NCI-H128 (cell line): ENCODE measurements around the gene NDUFS8.
A peak's percentile ranks its signal among the peaks of the same experiment; 100 is the strongest.
"Not testable (repeated sequence)": the region's sequence is repeated elsewhere in the genome, so short reads cannot be mapped to it uniquely, and the experiment has no call there.

Source experiments
- DNase-seq: peaks from one replicate; lab custom pipeline; 2025; ENCODE audit not compliant: unreplicated experiment; lab: John Stamatoyannopoulos, UW

NDUFS8 gene

DNA sequence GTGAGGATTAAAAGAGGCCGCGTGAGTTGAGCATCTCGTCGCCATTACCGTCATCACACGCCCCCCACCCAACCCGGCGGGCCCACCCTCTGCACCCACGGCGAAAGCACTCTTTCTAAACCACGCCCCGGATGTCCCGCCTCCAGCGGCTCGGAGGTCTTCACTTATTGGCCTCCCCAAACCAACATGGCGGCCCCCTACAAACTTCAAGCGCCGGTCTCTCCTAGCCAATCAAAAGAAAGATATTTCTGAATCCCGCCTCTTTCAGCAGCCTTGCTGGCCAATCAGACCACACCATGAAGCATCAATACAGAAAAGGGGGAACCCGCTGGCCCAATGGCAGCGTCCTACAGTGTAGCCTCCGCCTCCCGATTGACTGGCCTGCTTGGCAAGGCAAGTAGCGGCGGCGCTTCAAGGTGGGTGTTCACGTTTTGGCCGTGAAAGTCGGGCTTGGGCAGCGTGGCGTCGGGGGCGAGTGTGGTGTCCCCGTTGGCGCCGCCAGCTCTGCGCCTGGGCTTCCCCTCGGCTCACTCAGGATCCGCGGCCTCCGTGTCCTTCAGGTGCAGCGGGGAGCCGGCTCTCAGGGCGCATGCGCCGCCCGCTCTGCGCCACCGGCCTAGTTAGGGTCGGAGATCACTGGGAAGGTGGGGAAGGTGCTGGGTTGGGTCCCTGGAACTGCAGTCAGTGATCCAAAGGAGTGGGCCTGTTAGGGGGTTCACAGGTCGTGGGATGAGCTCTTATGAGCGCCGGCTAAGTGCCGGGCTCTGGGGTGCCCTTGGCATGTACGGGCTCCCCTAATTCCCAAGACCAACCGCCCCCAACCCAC lies at the start of gene NDUFS8:
NDUFS8 (plus strand) TSS at position 364 of the 826 bp plus-strand sequence. CDS start 1,471 bp downstream, outside the sequence.
- peak; percentile 98 for DNase-seq

GRCh38 chr11:67981226-67981625 lies 49.3 kb upstream of the NDUFS8 start:
- DNase-seq: not testable (repeated sequence)

DNA sequence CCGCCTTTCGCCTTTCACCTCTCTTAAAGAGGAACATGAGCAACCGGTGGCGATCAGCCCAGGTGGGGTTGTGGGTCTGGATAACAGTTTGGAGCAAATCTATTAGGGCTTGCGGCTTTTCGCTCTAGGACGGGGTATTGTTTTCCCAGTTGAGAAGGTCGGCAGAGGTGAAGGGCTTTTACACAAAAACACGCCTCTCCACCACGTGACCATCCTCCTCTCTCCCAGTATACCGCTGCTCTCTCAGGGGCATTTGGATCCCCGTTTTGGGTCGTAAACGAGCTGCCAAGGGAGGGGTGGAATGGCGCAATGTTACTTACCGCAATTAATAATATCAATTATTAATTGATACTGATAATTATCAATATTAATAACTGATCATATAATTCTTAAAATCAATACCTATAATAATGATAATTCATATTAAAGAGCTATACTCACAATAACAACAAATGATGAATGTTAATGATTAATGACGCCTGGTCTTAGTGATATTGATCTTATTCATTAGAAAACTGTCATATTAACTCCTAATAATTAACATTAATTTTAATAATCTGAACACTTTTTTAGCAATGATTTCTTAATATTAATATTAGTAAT lies 48.1 kb upstream of the NDUFS8 start:
- not testable (repeated sequence) for DNase-seq

GRCh38 chr11:67983951-67984350 lies 46.5 kb upstream of the NDUFS8 start:
- DNase-seq: no peak

DNA sequence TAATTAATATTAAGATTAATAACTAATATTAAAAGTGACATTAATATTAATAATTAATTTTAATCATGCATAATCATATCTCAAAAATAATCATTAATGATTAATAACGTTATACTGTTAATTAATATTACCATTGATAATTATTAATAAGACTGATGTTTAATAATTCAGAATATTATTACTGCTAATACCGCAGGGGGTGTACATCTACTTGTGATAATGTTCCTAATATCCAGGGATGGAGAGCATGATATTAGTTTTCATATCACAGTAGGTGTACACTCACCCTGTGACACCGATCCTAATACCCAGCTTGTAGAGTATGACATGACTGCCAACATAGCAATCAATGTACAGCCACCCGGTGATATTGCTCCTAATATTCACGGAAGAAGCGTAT lies 45.2 kb upstream of the NDUFS8 start:
- not testable (repeated sequence) for DNase-seq

GRCh38 chr11:67990546-67991346 lies 39.7 kb upstream of the NDUFS8 start:
- not testable (repeated sequence) for DNase-seq

GRCh38 chr11:67991347-67992121 lies 38.9 kb upstream of the NDUFS8 start:
- not testable (repeated sequence) for DNase-seq

- peak; percentile 11 for DNase-seq
Measured at GRCh38 chr11:67993821-67994220, 36.7 kb upstream of the NDUFS8 start.

- DNase-seq: not testable (repeated sequence)
Measured at GRCh38 chr11:67994387-67994786, 36.1 kb upstream of the NDUFS8 start.

GRCh38 chr11:67995129-67995528 lies 35.4 kb upstream of the NDUFS8 start:
- DNase-seq: not testable (repeated sequence)

- DNase-seq: not testable (repeated sequence)
Measured at GRCh38 chr11:67995579-67995978, 34.9 kb upstream of the NDUFS8 start.

DNA sequence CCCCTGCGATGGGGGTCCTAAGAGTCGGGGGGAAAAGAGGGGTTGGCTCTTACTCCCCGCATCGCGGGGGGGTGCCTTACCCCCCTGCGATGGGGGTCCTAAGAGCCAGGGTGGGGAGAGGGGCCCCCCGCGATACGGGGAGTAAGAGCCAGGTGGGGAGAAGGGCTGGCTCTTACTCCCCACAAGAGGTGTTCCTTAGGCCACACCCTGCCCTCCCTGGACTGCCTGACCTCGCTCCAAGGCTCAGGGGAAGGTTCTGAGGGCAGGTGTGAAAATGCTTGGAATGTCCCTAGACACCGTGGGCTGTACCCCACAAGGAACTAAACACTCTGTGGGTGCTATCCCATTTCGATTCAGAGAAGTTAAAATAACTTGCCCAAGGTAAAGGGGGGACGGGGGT lies 34.4 kb upstream of the NDUFS8 start:
- no peak for DNase-seq

DNA sequence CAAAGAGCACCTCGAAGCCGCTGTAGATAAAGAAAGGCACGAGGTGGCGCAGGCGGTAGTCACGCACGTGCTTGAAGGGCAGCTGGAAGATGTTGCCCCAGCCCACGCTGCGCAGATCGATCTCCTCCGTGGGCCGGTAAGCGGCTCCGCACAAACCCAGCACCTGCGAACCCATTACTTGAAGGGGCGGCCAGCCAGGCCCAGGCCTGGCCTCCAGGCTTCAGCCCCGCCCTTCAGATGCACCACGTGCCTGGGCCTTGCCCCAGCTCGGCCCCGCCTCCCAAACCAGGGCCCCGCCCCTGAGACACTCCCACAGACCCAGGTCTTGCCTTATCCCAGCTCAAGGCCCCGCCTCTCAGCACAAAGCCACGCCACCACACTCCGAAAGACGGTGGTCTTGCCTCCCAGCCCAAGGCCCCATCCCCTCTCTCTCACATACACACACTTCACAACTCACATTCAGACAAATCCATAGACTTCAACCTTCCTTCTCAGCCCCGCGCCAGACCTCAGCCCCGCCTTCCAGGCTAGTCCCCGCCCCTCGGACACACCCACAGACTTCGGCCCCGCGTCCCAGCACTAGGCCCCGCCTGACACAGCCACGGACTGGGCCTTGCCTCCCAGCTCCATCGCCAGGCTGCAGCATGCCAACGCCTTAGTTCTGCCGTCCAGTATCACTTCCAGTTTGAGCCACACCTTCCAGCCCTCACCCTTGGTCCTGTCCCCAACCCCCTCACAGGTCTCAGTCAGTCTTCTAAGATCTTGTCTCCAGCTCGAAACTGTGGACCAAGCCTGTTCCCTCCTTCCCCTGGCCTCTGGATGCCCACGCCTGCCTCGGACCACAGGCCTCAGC lies 33.6 kb upstream of the NDUFS8 start:
- DNase-seq: no peak

DNA sequence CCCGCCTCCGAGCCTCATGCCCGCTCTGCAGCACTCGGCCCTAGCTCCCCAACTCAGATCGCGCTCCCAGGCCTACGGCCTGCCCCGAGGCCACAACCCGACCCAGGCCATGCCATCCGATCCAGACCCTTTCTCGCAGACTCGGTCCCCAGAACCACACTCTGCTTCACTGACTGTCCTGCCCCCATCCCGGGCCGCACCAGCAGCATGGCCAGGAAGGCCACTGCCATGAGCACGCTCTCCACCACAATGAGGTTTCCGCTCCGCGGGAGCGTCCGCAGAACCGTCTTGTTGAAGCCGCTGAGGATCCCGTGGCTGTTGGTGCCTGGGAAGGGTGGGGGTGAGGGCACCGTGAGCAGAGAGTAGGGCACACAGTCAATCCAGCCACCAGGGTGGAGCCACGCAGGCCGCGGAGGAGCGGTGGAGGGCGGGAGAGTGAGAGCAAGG lies 33.0 kb upstream of the NDUFS8 start:
- DNase-seq: no peak

- no peak for DNase-seq
Measured at GRCh38 chr11:67998150-67999045, 32.1 kb upstream of the NDUFS8 start.

DNA sequence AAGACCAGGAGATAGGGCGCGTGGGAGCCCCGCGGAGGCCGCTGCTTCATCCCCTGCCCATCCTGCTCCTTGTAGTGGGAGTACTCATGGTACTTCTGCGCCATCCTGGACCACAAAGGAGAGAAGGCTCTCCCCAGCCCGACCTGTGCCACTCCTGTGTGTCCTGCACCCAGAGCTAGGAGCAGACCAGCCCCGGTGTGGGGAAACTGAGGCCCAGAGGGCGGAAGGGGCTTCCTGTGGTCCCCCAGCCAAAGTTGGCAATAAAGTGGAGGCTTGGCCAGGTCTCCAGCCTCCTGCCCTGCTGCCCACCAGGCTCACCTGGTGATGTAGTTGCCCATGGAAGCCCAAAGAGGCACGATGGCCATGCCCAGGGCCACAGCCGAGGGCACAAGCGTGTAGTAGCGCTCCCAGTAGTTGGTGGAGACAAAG lies 31.3 kb upstream of the NDUFS8 start:
- no peak for DNase-seq

DNA sequence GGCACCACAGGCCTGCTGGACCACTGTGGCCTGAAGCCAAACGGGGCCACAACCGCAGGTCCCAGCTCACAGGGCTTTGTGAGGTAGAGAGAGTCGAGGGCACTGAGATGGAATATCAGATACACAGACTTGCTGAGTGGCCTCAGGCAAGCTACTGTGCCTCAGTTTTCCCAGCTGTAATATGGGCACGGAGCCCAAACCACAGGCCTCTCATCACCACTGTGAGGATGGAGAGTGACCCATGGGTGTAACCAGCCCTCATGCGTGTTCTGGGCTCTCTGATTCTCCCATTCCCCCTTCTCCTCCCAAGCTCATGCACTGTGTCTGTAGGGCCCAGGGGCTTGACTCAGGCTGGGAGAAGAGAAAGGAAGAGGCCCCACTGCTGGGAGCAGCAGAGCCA lies 30.8 kb upstream of the NDUFS8 start:
- no peak for DNase-seq

DNA sequence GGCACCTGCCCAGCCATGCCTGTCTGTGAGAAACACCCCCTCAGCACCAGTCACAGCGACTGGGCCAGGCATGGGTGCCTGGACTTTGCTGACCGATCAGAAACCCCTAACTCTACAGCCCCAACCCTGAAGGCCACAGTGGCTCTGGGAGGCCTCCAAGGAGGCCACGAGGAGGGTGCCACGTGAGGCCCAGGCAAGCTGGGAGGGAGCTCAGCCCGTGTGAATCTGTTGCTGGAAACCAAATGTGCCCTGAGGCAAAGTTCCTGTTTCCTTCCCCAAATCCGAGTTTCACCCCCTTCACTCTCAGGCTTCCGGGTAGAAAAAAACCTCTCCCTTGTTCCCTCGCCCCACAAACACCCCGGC lies 27.9 kb upstream of the NDUFS8 start:
- no peak for DNase-seq
